Keratinocyte (primary cell): ENCODE results near the gene GOT2. TPM values are rescaled to one million over a fixed set of nuclear protein-coding genes. Genes with fewer than 3 reads are reported as not detected.

Experiments used
- DNase-seq: peaks from one replicate; pipeline ENCODE4 v3.0.0-alpha.2; 2011; ENCODE audit warnings: low read depth, missing footprints, low spot score
- FAIRE-seq: peaks from 2 replicates; lab custom pipeline; 2011; peaks lifted over from hg19 to GRCh38; lab: Jason Lieb, UNC
- H2AFZ ChIP-seq: 2 replicates; pipeline ENCODE4 v1.6.0; 2012; ENCODE audit warnings: low read length, control low read depth, inconsistent platforms; ENCODE audit not compliant: control insufficient read depth
- H3K27ac ChIP-seq: 2 replicates; pipeline ENCODE4 v1.5.1; 2011; ENCODE audit warnings: low read length; ENCODE audit not compliant: control insufficient read depth, insufficient read depth
- H3K27me3 ChIP-seq: 3 replicates; pipeline ENCODE4 v1.6.0; 2011; ENCODE audit warnings: low read length; ENCODE audit not compliant: control insufficient read depth, insufficient read depth; ENCODE audit errors: extremely low read depth
- H3K36me3 ChIP-seq, 2 experiments: 2 replicates in 1 of 2; 3 replicates in 1 of 2; pipeline ENCODE4 v1.5.1; 2011; ENCODE audit warnings: low read length in 2 of 2, mild to moderate bottlenecking in 1 of 2; ENCODE audit not compliant: control insufficient read depth in 2 of 2, insufficient read depth in 2 of 2; ENCODE audit errors: extremely low read depth in 1 of 2
- H3K4me1 ChIP-seq: 3 replicates; pipeline ENCODE4 v1.5.1; 2011; ENCODE audit warnings: low read length; ENCODE audit not compliant: control insufficient read depth, insufficient read depth; ENCODE audit errors: extremely low read depth
- H3K4me2 ChIP-seq: 3 replicates; pipeline ENCODE4 v1.6.0; 2011; ENCODE audit warnings: low read depth, low read length; ENCODE audit not compliant: control insufficient read depth, insufficient read depth; ENCODE audit errors: extremely low read depth
- H3K4me3 ChIP-seq, 3 experiments: fragments of 200-600 bp in 1 of 3; sonication (generic) in 1 of 3; 2 replicates in 2 of 3; 3 replicates in 1 of 3; pipeline ENCODE4 v1.5.1; 2011 to 2016; ENCODE audit warnings: low read length in 3 of 3, mild to moderate bottlenecking in 3 of 3, control low read depth in 2 of 3, inconsistent platforms in 1 of 3, low read depth in 1 of 3, mixed read lengths in 1 of 3, mixed run types in 1 of 3, moderate library complexity in 1 of 3; ENCODE audit not compliant: control insufficient read depth in 2 of 3, insufficient read depth in 2 of 3; ENCODE audit errors: extremely low read depth in 1 of 3
- H3K79me2 ChIP-seq: 2 replicates; pipeline ENCODE4 v1.6.0; 2012; ENCODE audit warnings: low read length; ENCODE audit not compliant: control insufficient read depth, insufficient read depth
- H3K9ac ChIP-seq: 3 replicates; pipeline ENCODE4 v1.6.0; 2011; ENCODE audit warnings: low read length; ENCODE audit not compliant: control insufficient read depth, insufficient read depth; ENCODE audit errors: extremely low read depth
- H3K9me1 ChIP-seq: 3 replicates; pipeline ENCODE4 v1.6.0; 2011; ENCODE audit warnings: low read length; ENCODE audit not compliant: control insufficient read depth, insufficient read depth; ENCODE audit errors: extremely low read depth
- H3K9me3 ChIP-seq: 2 replicates; pipeline ENCODE4 v1.5.1; 2012; ENCODE audit warnings: low read depth, low read length; ENCODE audit not compliant: control insufficient read depth
- H4K20me1 ChIP-seq: 3 replicates; pipeline ENCODE4 v1.6.0; 2011; ENCODE audit warnings: low read length; ENCODE audit not compliant: control insufficient read depth, insufficient read depth; ENCODE audit errors: extremely low read depth
- EZH2 ChIP-seq: IDR thresholded peaks from one replicate; pipeline ENCODE4 v1.6.1; 2012; ENCODE audit warnings: inconsistent platforms, mild to moderate bottlenecking, low read length, moderate library complexity
- dilution Hi-C: fragments of 300-500 bp; cut with MboI; formaldehyde crosslinking; loops from one replicate; pipeline ENCODE4 v1.7.0; 2020; ENCODE audit warnings: low sequenced_read_pairs; ENCODE audit not compliant: extremely low pct_ligation_motif_present
- polyA plus RNA-seq, 5 experiments: library from polyadenylated mRNA; depleted of rRNA in 3 of 5; stranded (reverse) in 3 of 5; stranded (forward) in 1 of 5; unstranded in 1 of 5; fragments of >200 nt; gene quantifications; 1 replicate in 1 of 5; 2 replicates in 3 of 5; 3 replicates in 1 of 5; pipeline versions ENCODE4 v1.2.1 to v1.2.3, GENCODE V29; 2011 to 2012; ENCODE audit warnings: missing spikeins in 2 of 5, low read depth in 1 of 5, low replicate concordance in 1 of 5
- TF ChIP-seq, protein P1 (sequence below), 3 experiments: IDR thresholded peaks in 1 of 3; conservative IDR thresholded peaks in 1 of 3; optimal IDR thresholded peaks in 1 of 3; 2 replicates in 2 of 3; 3 replicates in 1 of 3; pipeline versions ENCODE3 to v1.5.1; 2011; ENCODE audit warnings: low read length in 3 of 3, mild to moderate bottlenecking in 3 of 3, moderate library complexity in 2 of 3, control low read depth in 1 of 3, inconsistent platforms in 1 of 3; ENCODE audit not compliant: insufficient read depth in 2 of 3; ENCODE audit errors: extremely low read depth in 1 of 3

The GOT2 gene
- polyA plus RNA-seq, 1 donor (not counting 4 experiments of a cell fraction or from before 2014, with no cell fraction given), result 99.2 TPM

DNA sequence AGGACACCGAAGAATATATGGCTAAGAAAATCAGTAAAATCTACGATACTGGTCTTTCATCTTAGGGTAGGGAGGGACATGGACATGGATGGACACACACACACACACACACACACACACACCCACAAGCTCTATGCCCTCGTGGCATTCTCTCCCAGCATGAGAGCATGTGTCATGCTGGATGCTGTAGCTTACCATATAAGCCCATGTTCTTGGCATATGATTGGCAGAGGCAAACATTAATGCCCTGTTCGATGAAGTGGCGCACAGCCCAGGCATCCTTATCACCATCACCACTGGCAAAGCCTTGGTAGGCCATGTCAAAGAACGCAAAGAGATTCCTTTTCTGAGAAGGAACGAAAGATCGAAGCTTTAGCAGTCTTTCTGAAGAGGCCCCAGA is 17.6 kb downstream of the GOT2 start:
- Histone ChIP-seq H3K9me1 (no peaks in the 10 kb centered on the region), H3K9me3 (no peaks in the 10 kb centered on the region), H3K4me2 (no peak overlapping the region), H4K20me1 (no peaks in the 10 kb centered on the region), H3K4me3 (no peak overlapping the region), H3K9ac (no peak overlapping the region), H2AFZ (no peak overlapping the region), H3K27ac (no peak overlapping the region), H3K36me3 (peaks cover 36 to 40% of the 10 kb centered on the region in 2 experiments), H3K4me1 (no peaks in the 10 kb centered on the region), H3K27me3 (no peaks in the 10 kb centered on the region), H3K79me2 (no peaks in the 10 kb centered on the region)
- DNase-seq (no peak), FAIRE-seq (no peak)
- dilution Hi-C loops, result no loop called here
- no peak for TF ChIP-seq EZH2
- TF ChIP-seq, protein P1, sequence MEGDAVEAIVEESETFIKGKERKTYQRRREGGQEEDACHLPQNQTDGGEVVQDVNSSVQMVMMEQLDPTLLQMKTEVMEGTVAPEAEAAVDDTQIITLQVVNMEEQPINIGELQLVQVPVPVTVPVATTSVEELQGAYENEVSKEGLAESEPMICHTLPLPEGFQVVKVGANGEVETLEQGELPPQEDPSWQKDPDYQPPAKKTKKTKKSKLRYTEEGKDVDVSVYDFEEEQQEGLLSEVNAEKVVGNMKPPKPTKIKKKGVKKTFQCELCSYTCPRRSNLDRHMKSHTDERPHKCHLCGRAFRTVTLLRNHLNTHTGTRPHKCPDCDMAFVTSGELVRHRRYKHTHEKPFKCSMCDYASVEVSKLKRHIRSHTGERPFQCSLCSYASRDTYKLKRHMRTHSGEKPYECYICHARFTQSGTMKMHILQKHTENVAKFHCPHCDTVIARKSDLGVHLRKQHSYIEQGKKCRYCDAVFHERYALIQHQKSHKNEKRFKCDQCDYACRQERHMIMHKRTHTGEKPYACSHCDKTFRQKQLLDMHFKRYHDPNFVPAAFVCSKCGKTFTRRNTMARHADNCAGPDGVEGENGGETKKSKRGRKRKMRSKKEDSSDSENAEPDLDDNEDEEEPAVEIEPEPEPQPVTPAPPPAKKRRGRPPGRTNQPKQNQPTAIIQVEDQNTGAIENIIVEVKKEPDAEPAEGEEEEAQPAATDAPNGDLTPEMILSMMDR (optimal IDR thresholded peaks at IDR 0.05 in 1 of 3, IDR thresholded peaks at IDR 0.05 in 1 of 3, conservative IDR thresholded peaks at IDR 0.05 in 1 of 3; ENCODE audit: extremely low read depth in 1 of 3, insufficient read depth in 2 of 3, low read length in 3 of 3), result no peak

GRCh38 chr16:58713742-58714141 is 20.4 kb downstream of the GOT2 start:
- no peaks in the 10 kb centered on the region for H4K20me1 ChIP-seq
- H3K4me2 ChIP-seq, result no peak overlapping the region
- H3K9me3 ChIP-seq, result no peaks in the 10 kb centered on the region
- no peaks in the 10 kb centered on the region for H3K9me1 ChIP-seq
- no peak overlapping the region for H3K9ac ChIP-seq
- H3K79me2 ChIP-seq, result no peaks in the 10 kb centered on the region
- H3K27ac ChIP-seq, result no peak overlapping the region
- DNase-seq (no peak), FAIRE-seq (no peak)
- TF ChIP-seq EZH2, result no peak
- H3K4me3 ChIP-seq, result no peak overlapping the region
- no peaks in the 10 kb centered on the region for H3K27me3 ChIP-seq
- H2AFZ ChIP-seq, result no peak overlapping the region
- peaks cover 23 to 39% of the 10 kb centered on the region in 2 experiments for H3K36me3 ChIP-seq
- no peaks in the 10 kb centered on the region for H3K4me1 ChIP-seq
- dilution Hi-C loops, result no loop called here

GRCh38 chr16:58709333-58709732 is 24.8 kb downstream of the GOT2 start:
- no peak for FAIRE-seq
- Histone ChIP-seq H3K79me2 (no peaks in the 10 kb centered on the region), H3K4me3 (no peak overlapping the region), H3K4me1 (no peaks in the 10 kb centered on the region), H3K27ac (no peak overlapping the region), H3K36me3 (peaks cover 23 to 30% of the 10 kb centered on the region in 2 experiments), H2AFZ (no peak overlapping the region), H3K9ac (no peak overlapping the region), H4K20me1 (no peaks in the 10 kb centered on the region), H3K27me3 (no peaks in the 10 kb centered on the region), H3K9me3 (no peaks in the 10 kb centered on the region), H3K9me1 (no peaks in the 10 kb centered on the region), H3K4me2 (no peak overlapping the region)
- dilution Hi-C loops, result no loop called here
- DNase-seq, result no peak
- TF ChIP-seq EZH2, result no peak
- TF ChIP-seq, protein P1 (optimal IDR thresholded peaks at IDR 0.05 in 1 of 3, IDR thresholded peaks at IDR 0.05 in 1 of 3, conservative IDR thresholded peaks at IDR 0.05 in 1 of 3; ENCODE audit: extremely low read depth in 1 of 3, insufficient read depth in 2 of 3, low read length in 3 of 3), result no peak
